HEK293 (cell line): ENCODE measurements around the gene NFE2L3.

Experiments
- HOXC10 ChIP-seq: sonication (generic); formaldehyde crosslinking; IDR thresholded peaks from 2 replicates; pipeline ENCODE4 v1.8.1; 2023; ENCODE audit warnings: mild to moderate bottlenecking, missing genetic modification reagents
- IKZF3 ChIP-seq: fragments of 450-650 bp; IDR thresholded peaks from 2 replicates; pipeline ENCODE4 v1.5.0; 2018; ENCODE audit warnings: missing biosample characterization, mild to moderate bottlenecking, missing genetic modification characterization, moderate library complexity
- KLF9 ChIP-seq: fragments of 450-650 bp; formaldehyde crosslinking; IDR thresholded peaks from 2 replicates; pipeline ENCODE4 v1.5.1; 2016; ENCODE audit warnings: missing biosample characterization, missing genetic modification characterization, low read depth
- SCRT2 ChIP-seq: fragments of 450-650 bp; formaldehyde crosslinking; IDR thresholded peaks from 2 replicates; pipeline ENCODE4 v1.5.1; 2016; ENCODE audit warnings: missing biosample characterization, missing genetic modification characterization
- SP7 ChIP-seq: fragments of 450-650 bp; formaldehyde crosslinking; IDR thresholded peaks from 2 replicates; pipeline ENCODE4 v1.5.1; 2016; ENCODE audit warnings: missing biosample characterization, missing genetic modification characterization
- TRIM28 ChIP-seq: IDR thresholded peaks from 2 replicates; pipeline ENCODE4 v1.6.1; 2011; ENCODE audit warnings: low read length, control low read depth, borderline replicate concordance
- YY2 ChIP-seq: fragments of 450-650 bp; formaldehyde crosslinking; IDR thresholded peaks from 2 replicates; pipeline ENCODE4 v1.5.1; 2016; ENCODE audit warnings: missing biosample characterization, missing genetic modification characterization
- ZBTB26 ChIP-seq: fragments of 450-650 bp; formaldehyde crosslinking; optimal IDR thresholded peaks from 2 replicates; pipeline ENCODE3; 2016; ENCODE audit warnings: missing biosample characterization, mild to moderate bottlenecking, missing genetic modification characterization
- ZNF302 ChIP-seq: fragments of 450-650 bp; formaldehyde crosslinking; IDR thresholded peaks from 2 replicates; pipeline ENCODE4 v1.5.1; 2016; ENCODE audit warnings: missing biosample characterization, missing genetic modification characterization, low read depth
- ZNF362 ChIP-seq: fragments of 450-650 bp; formaldehyde crosslinking; IDR thresholded peaks from 2 replicates; pipeline ENCODE4 v1.5.1; 2016; ENCODE audit warnings: missing biosample characterization, missing genetic modification characterization
- ZNF394 ChIP-seq: fragments of 450-650 bp; formaldehyde crosslinking; IDR thresholded peaks from 2 replicates; pipeline ENCODE4 v1.5.1; 2016; ENCODE audit warnings: missing biosample characterization, missing genetic modification characterization, mild to moderate bottlenecking, moderate library complexity, borderline replicate concordance
- ZNF423 ChIP-seq: fragments of 450-650 bp; formaldehyde crosslinking; IDR thresholded peaks from 2 replicates; pipeline ENCODE4 v1.5.1; 2016; ENCODE audit warnings: missing biosample characterization, missing genetic modification characterization
- ZNF560 ChIP-seq: fragments of 450-650 bp; formaldehyde crosslinking; IDR thresholded peaks from 2 replicates; pipeline ENCODE4 v1.5.1; 2017; ENCODE audit warnings: missing biosample characterization, missing genetic modification characterization, borderline replicate concordance
- ZNF561 ChIP-seq: fragments of 450-650 bp; IDR thresholded peaks from 2 replicates; pipeline ENCODE4 v1.5.1; 2018; ENCODE audit warnings: missing biosample characterization, missing genetic modification characterization, borderline replicate concordance
- ZNF654 ChIP-seq: fragments of 450-650 bp; formaldehyde crosslinking; IDR thresholded peaks from 2 replicates; pipeline ENCODE4 v1.5.1; 2016; ENCODE audit warnings: low read depth, missing biosample characterization, missing genetic modification characterization
- ZNF747 ChIP-seq: fragments of 450-650 bp; formaldehyde crosslinking; IDR thresholded peaks from 2 replicates; pipeline ENCODE4 v1.5.1; 2016; ENCODE audit warnings: missing biosample characterization, missing genetic modification characterization
- ZSCAN16 ChIP-seq: fragments of 450-650 bp; formaldehyde crosslinking; IDR thresholded peaks from 2 replicates; pipeline ENCODE4 v1.5.1; 2016; ENCODE audit warnings: missing biosample characterization, missing genetic modification characterization
- ZSCAN23 ChIP-seq: fragments of 450-650 bp; formaldehyde crosslinking; IDR thresholded peaks from 2 replicates; pipeline ENCODE4 v1.5.1; 2016; ENCODE audit warnings: missing biosample characterization, missing genetic modification characterization
- ZSCAN30 ChIP-seq: fragments of 450-650 bp; IDR thresholded peaks from 2 replicates; pipeline ENCODE4 v1.5.1; 2018; ENCODE audit warnings: missing biosample characterization, mild to moderate bottlenecking, missing genetic modification characterization, moderate library complexity
- TF ChIP-seq, protein P1 (sequence below): fragments of 450-650 bp; formaldehyde crosslinking; IDR thresholded peaks from 2 replicates; pipeline ENCODE4 v1.5.1; 2016; ENCODE audit warnings: missing biosample characterization, missing genetic modification characterization
- TF ChIP-seq, protein P2 (sequence below): fragments of 450-650 bp; formaldehyde crosslinking; IDR thresholded peaks from 2 replicates; pipeline ENCODE4 v1.5.1; 2016; ENCODE audit warnings: missing biosample characterization, missing genetic modification characterization
- TF ChIP-seq, protein P3 (sequence below): fragments of 450-650 bp; formaldehyde crosslinking; IDR thresholded peaks from 2 replicates; pipeline ENCODE4 v1.5.1; 2016; ENCODE audit warnings: missing biosample characterization, missing genetic modification characterization
- TF ChIP-seq, protein P4 (sequence below): fragments of 450-650 bp; formaldehyde crosslinking; IDR thresholded peaks from 2 replicates; pipeline ENCODE4 v1.5.1; 2016; ENCODE audit warnings: missing biosample characterization, missing genetic modification characterization, low read depth
- TF ChIP-seq, protein P5 (sequence below): fragments of 450-650 bp; formaldehyde crosslinking; IDR thresholded peaks from 2 replicates; pipeline ENCODE4 v1.5.1; 2016; ENCODE audit warnings: missing biosample characterization, missing genetic modification characterization
- TF ChIP-seq, protein P6 (sequence below): fragments of 450-650 bp; formaldehyde crosslinking; IDR thresholded peaks from 2 replicates; pipeline ENCODE4 v1.5.1; 2016; ENCODE audit warnings: missing biosample characterization, missing genetic modification characterization

Gene NFE2L3

GRCh38 chr7:26200038-26200443 lies 48.0 kb downstream of the NFE2L3 start (continued):
- TF ChIP-seq ZBTB26 (tag by site-specific recombination) (peak; percentile 45), ZSCAN16 (no peak), TRIM28 (no peak), ZNF747 (no peak), ZNF362 (tag by site-specific recombination) (no peak), ZSCAN30 (0 out of 2 replicates have a peak, but pooled peaks have one; percentile 53), ZNF394 (tag by site-specific recombination) (no peak), ZNF302 (tag by site-specific recombination) (no peak), ZNF423 (no peak), ZNF561 (tag by site-specific recombination) (no peak), HOXC10 (CRISPR knock-in tag) (no peak), ZNF654 (no peak), YY2 (peak; percentile 86), KLF9 (no peak), SP7 (tag by site-specific recombination) (no peak; the same call in 1 of the 2 replicates), ZNF560 (tag by site-specific recombination) (no peak), ZSCAN23 (tag by site-specific recombination) (no peak), SCRT2 (tag by site-specific recombination) (no peak), IKZF3 (tag by site-specific recombination) (peak; percentile 65)
- TF ChIP-seq, protein P1, sequence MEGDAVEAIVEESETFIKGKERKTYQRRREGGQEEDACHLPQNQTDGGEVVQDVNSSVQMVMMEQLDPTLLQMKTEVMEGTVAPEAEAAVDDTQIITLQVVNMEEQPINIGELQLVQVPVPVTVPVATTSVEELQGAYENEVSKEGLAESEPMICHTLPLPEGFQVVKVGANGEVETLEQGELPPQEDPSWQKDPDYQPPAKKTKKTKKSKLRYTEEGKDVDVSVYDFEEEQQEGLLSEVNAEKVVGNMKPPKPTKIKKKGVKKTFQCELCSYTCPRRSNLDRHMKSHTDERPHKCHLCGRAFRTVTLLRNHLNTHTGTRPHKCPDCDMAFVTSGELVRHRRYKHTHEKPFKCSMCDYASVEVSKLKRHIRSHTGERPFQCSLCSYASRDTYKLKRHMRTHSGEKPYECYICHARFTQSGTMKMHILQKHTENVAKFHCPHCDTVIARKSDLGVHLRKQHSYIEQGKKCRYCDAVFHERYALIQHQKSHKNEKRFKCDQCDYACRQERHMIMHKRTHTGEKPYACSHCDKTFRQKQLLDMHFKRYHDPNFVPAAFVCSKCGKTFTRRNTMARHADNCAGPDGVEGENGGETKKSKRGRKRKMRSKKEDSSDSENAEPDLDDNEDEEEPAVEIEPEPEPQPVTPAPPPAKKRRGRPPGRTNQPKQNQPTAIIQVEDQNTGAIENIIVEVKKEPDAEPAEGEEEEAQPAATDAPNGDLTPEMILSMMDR (tag by site-specific recombination) = no peak
- TF ChIP-seq, protein P2, sequence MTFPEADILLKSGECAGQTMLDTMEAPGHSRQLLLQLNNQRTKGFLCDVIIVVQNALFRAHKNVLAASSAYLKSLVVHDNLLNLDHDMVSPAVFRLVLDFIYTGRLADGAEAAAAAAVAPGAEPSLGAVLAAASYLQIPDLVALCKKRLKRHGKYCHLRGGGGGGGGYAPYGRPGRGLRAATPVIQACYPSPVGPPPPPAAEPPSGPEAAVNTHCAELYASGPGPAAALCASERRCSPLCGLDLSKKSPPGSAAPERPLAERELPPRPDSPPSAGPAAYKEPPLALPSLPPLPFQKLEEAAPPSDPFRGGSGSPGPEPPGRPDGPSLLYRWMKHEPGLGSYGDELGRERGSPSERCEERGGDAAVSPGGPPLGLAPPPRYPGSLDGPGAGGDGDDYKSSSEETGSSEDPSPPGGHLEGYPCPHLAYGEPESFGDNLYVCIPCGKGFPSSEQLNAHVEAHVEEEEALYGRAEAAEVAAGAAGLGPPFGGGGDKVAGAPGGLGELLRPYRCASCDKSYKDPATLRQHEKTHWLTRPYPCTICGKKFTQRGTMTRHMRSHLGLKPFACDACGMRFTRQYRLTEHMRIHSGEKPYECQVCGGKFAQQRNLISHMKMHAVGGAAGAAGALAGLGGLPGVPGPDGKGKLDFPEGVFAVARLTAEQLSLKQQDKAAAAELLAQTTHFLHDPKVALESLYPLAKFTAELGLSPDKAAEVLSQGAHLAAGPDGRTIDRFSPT = no peak
- TF ChIP-seq, protein P3, sequence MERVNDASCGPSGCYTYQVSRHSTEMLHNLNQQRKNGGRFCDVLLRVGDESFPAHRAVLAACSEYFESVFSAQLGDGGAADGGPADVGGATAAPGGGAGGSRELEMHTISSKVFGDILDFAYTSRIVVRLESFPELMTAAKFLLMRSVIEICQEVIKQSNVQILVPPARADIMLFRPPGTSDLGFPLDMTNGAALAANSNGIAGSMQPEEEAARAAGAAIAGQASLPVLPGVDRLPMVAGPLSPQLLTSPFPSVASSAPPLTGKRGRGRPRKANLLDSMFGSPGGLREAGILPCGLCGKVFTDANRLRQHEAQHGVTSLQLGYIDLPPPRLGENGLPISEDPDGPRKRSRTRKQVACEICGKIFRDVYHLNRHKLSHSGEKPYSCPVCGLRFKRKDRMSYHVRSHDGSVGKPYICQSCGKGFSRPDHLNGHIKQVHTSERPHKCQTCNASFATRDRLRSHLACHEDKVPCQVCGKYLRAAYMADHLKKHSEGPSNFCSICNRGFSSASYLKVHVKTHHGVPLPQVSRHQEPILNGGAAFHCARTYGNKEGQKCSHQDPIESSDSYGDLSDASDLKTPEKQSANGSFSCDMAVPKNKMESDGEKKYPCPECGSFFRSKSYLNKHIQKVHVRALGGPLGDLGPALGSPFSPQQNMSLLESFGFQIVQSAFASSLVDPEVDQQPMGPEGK = peak; percentile 66; the same call in 1 of the 2 replicates
- TF ChIP-seq, protein P4, sequence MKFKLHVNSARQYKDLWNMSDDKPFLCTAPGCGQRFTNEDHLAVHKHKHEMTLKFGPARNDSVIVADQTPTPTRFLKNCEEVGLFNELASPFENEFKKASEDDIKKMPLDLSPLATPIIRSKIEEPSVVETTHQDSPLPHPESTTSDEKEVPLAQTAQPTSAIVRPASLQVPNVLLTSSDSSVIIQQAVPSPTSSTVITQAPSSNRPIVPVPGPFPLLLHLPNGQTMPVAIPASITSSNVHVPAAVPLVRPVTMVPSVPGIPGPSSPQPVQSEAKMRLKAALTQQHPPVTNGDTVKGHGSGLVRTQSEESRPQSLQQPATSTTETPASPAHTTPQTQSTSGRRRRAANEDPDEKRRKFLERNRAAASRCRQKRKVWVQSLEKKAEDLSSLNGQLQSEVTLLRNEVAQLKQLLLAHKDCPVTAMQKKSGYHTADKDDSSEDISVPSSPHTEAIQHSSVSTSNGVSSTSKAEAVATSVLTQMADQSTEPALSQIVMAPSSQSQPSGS (tag by site-specific recombination) = no peak
- TF ChIP-seq, protein P5, sequence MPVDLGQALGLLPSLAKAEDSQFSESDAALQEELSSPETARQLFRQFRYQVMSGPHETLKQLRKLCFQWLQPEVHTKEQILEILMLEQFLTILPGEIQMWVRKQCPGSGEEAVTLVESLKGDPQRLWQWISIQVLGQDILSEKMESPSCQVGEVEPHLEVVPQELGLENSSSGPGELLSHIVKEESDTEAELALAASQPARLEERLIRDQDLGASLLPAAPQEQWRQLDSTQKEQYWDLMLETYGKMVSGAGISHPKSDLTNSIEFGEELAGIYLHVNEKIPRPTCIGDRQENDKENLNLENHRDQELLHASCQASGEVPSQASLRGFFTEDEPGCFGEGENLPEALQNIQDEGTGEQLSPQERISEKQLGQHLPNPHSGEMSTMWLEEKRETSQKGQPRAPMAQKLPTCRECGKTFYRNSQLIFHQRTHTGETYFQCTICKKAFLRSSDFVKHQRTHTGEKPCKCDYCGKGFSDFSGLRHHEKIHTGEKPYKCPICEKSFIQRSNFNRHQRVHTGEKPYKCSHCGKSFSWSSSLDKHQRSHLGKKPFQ (tag by site-specific recombination) = no peak
- TF ChIP-seq, protein P6, sequence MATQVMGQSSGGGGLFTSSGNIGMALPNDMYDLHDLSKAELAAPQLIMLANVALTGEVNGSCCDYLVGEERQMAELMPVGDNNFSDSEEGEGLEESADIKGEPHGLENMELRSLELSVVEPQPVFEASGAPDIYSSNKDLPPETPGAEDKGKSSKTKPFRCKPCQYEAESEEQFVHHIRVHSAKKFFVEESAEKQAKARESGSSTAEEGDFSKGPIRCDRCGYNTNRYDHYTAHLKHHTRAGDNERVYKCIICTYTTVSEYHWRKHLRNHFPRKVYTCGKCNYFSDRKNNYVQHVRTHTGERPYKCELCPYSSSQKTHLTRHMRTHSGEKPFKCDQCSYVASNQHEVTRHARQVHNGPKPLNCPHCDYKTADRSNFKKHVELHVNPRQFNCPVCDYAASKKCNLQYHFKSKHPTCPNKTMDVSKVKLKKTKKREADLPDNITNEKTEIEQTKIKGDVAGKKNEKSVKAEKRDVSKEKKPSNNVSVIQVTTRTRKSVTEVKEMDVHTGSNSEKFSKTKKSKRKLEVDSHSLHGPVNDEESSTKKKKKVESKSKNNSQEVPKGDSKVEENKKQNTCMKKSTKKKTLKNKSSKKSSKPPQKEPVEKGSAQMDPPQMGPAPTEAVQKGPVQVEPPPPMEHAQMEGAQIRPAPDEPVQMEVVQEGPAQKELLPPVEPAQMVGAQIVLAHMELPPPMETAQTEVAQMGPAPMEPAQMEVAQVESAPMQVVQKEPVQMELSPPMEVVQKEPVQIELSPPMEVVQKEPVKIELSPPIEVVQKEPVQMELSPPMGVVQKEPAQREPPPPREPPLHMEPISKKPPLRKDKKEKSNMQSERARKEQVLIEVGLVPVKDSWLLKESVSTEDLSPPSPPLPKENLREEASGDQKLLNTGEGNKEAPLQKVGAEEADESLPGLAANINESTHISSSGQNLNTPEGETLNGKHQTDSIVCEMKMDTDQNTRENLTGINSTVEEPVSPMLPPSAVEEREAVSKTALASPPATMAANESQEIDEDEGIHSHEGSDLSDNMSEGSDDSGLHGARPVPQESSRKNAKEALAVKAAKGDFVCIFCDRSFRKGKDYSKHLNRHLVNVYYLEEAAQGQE (tag by site-specific recombination) = no peak
